ENCODE data around the gene WDR5.

DNA sequence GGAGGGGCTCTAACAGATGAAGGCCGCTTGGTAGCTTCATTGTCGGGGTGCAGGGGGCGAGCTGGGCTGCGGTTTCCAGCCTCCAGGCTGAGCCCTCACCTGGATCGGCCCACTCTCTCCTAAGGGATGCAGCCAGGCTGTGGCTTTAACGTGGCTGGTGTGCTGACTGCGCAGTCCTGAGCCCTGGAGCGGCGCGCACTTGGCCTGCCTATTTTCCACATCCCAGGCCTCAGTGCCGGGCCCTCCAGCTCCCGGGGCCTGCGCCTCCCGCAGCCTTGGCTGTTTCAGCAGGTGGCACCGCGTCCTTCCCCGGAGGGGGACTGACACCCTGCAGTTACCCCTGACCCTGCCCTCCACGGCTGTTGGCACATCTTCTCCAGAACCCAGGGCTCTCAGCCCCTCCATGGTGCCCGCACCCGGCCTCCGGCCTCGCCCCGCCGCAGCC, 27.1 kb downstream of the WDR5 start:
- TF ChIP-seq, protein P1, sequence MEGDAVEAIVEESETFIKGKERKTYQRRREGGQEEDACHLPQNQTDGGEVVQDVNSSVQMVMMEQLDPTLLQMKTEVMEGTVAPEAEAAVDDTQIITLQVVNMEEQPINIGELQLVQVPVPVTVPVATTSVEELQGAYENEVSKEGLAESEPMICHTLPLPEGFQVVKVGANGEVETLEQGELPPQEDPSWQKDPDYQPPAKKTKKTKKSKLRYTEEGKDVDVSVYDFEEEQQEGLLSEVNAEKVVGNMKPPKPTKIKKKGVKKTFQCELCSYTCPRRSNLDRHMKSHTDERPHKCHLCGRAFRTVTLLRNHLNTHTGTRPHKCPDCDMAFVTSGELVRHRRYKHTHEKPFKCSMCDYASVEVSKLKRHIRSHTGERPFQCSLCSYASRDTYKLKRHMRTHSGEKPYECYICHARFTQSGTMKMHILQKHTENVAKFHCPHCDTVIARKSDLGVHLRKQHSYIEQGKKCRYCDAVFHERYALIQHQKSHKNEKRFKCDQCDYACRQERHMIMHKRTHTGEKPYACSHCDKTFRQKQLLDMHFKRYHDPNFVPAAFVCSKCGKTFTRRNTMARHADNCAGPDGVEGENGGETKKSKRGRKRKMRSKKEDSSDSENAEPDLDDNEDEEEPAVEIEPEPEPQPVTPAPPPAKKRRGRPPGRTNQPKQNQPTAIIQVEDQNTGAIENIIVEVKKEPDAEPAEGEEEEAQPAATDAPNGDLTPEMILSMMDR (IDR thresholded peaks at IDR 0.05) = no peak
- TF ChIP-seq POLR2A (IDR thresholded peaks at IDR 0.05) = no peak
- no peak for TF ChIP-seq EP300 (IDR thresholded peaks at IDR 0.05)
